HG02678 (cell line): ENCODE results near the gene ATXN3L.

ENCODE experiments used
- ATAC-seq: cut with Tn5 transposase; IDR thresholded peaks from one replicate; pipeline ENCODE4 v1.9.1; 2021; ENCODE audit warnings: mild to moderate bottlenecking, moderate library complexity; ENCODE audit not compliant: unreplicated experiment

ATXN3L gene

GRCh38 chrX:13270360-13270759, 49.5 kb downstream of the ATXN3L start:
- ATAC-seq = no peak

- ATAC-seq = no peak
These were observed 51.0 kb downstream of the ATXN3L start for GRCh38 chrX:13268874-13269273.
